HG02870 (cell line): ENCODE measurements around the gene SMIM28.
"Not testable (repeated sequence)": the region's sequence is repeated elsewhere in the genome, so short reads cannot be mapped to it uniquely, and the experiment has no call there.

Experiments used
- ATAC-seq: cut with Tn5 transposase; IDR thresholded peaks from one replicate; pipeline ENCODE4 v1.9.1; 2021; ENCODE audit warnings: mild to moderate bottlenecking, moderate library complexity; ENCODE audit not compliant: unreplicated experiment

Gene SMIM28

GRCh38 chr6:138403801-138404665 is 26.3 kb downstream of the SMIM28 start, which contains the start of gene HEBP2:
Gene HEBP2, plus strand, starts transcription at chr6:138404223. Its CDS starts 273 bp downstream, at chr6:138404496.
- ATAC-seq: peak; percentile 77

- no peak for ATAC-seq
Observed at GRCh38 chr6:138404666-138405337, 27.1 kb downstream of the SMIM28 start.

GRCh38 chr6:138405816-138406413 is 28.2 kb downstream of the SMIM28 start:
- no peak for ATAC-seq

GRCh38 chr6:138406443-138406842 is 28.7 kb downstream of the SMIM28 start:
- no peak for ATAC-seq

- ATAC-seq: no peak
Observed at GRCh38 chr6:138410048-138410735, 32.5 kb downstream of the SMIM28 start.

GRCh38 chr6:138410972-138411880 is 33.5 kb downstream of the SMIM28 start:
- ATAC-seq: peak; percentile 73

GRCh38 chr6:138415125-138415524 is 37.4 kb downstream of the SMIM28 start:
- ATAC-seq: no peak

- no peak for ATAC-seq
Observed at GRCh38 chr6:138416206-138416605, 38.5 kb downstream of the SMIM28 start.

GRCh38 chr6:138417493-138418117 is 39.9 kb downstream of the SMIM28 start:
- no peak for ATAC-seq

- ATAC-seq: no peak
Observed at GRCh38 chr6:138418118-138418742, 40.5 kb downstream of the SMIM28 start.

- no peak for ATAC-seq
Observed at GRCh38 chr6:138419766-138420165, 42.1 kb downstream of the SMIM28 start.

GRCh38 chr6:138420356-138420755 is 42.7 kb downstream of the SMIM28 start:
- ATAC-seq: no peak

GRCh38 chr6:138421089-138421488 is 43.4 kb downstream of the SMIM28 start:
- ATAC-seq: no peak

- ATAC-seq: no peak
Observed at GRCh38 chr6:138421608-138422007, 43.9 kb downstream of the SMIM28 start.

- no peak for ATAC-seq
Observed at GRCh38 chr6:138422861-138423260, 45.2 kb downstream of the SMIM28 start.

- no peak for ATAC-seq
Observed at GRCh38 chr6:138424004-138424904, 46.5 kb downstream of the SMIM28 start.

- ATAC-seq: not testable (repeated sequence)
Observed at GRCh38 chr6:138425256-138425655, 47.6 kb downstream of the SMIM28 start.

GRCh38 chr6:138426500-138427123 is 48.9 kb downstream of the SMIM28 start:
- no peak for ATAC-seq
